ENCODE measurements around the gene C1orf159.
A peak's percentile ranks its signal among the peaks of the same experiment; 100 is the strongest.

Gene C1orf159

DNA sequence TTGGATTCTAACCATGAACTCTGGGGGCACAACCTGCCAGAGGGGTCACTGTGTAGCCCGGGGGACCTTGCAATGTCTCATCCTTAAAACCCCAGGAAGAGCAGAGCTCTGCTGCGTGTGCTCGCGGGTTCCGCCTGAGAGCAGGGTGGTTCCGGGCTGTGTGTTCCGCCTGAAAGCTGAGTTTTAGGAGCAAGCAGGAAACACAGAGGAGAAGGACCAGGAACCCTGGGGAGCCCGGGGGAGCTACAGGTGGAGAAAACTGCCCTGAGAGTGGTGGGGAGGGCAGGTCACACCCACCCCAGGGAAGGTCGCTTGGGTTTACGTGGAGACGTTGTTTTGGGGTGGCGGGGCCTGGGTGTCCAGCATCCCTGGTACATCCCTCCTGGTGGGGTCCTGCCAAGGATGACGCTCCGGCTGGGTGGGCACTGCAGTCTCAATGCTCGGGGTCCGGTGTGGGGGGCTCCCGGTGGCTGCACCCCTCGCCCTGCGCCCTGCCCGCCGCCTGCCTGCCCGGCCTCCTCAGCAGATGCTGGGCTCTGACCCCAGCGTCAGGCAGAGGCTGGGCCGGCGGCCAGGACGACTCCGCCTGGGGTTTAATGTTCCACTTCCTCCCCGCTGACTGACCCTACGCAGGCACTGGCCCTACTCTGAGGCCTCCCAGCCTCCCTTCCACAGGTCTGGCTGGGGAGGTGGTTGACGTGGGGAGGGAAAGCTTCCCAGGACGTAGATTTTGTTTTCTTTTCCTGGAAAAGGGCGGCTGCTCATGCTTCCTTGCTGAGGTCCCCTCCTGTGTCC lies 17.3 kb upstream of the C1orf159 start:
- H3K9ac ChIP-seq (ENCODE audit: low read length), result no peak overlapping the region
- no peak overlapping the region for H3K4ac ChIP-seq (ENCODE audit: low read depth in 1 of 2, low read length in 2 of 2)
- no peak overlapping the region for H4K91ac ChIP-seq (ENCODE audit: low read length)
- H2AFZ ChIP-seq (ENCODE audit: low read depth, low read length), result no peak overlapping the region
- no peak for DNase-seq
- no peak overlapping the region for H3K18ac ChIP-seq (ENCODE audit: low read depth in 1 of 2, low read length in 2 of 2)
- H3K36me3 ChIP-seq (ENCODE audit: control insufficient read depth in 1 of 2, insufficient read depth in 2 of 2, low read depth in 1 of 2, low read length in 2 of 2), result peaks cover 0 to 10% of the 10 kb centered on the region in 2 experiments
- no peak overlapping the region for H2BK15ac ChIP-seq (ENCODE audit: low read depth, poor library complexity, severe bottlenecking)
- no peak overlapping the region for H2BK5ac ChIP-seq (ENCODE audit: low read depth, low read length, poor library complexity, severe bottlenecking)
- no peak overlapping the region for H3K23ac ChIP-seq (ENCODE audit: low read length in 2 of 2)
- no peak overlapping the region for H3K4me2 ChIP-seq (ENCODE audit: low read length, poor library complexity, severe bottlenecking)
- 87% methylated on average over 29 of the region's 32 CpGs for WGBS
- no peak overlapping the region for H2BK120ac ChIP-seq (ENCODE audit: low read depth, low read length)
- H3K79me1 ChIP-seq (replicated peaks; ENCODE audit: low read length, poor library complexity, severe bottlenecking), result peaks cover 7% of the 10 kb centered on the region
- peaks cover 3 to 67% of the 10 kb centered on the region in 2 experiments for H3K27me3 ChIP-seq (ENCODE audit: control insufficient read depth in 1 of 2, insufficient read depth in 1 of 2, low read length in 2 of 2)
- H2BK12ac ChIP-seq (ENCODE audit: low read length in 2 of 2), result no peak overlapping the region
- H3K9me3 ChIP-seq (ENCODE audit: control insufficient read depth, low read length), result no peaks in the 10 kb centered on the region
- H4K8ac ChIP-seq (ENCODE audit: low read length), result no peak overlapping the region
- peak overlapping the region; percentile 72 for H2AK5ac ChIP-seq (ENCODE audit: low read length, severe bottlenecking)
- peak overlapping the region; percentile 45 for H3K27ac ChIP-seq (ENCODE audit: low read length, poor library complexity, severe bottlenecking)
- no peak overlapping the region for H3K4me3 ChIP-seq (ENCODE audit: insufficient read depth in 1 of 2, low read depth in 1 of 2, low read length in 2 of 2)
- H3K14ac ChIP-seq (ENCODE audit: low read length in 2 of 2), result no peak overlapping the region
- peaks cover 61% of the 10 kb centered on the region for H3K4me1 ChIP-seq (ENCODE audit: control insufficient read depth, insufficient read depth, low read depth, low read length)

DNA sequence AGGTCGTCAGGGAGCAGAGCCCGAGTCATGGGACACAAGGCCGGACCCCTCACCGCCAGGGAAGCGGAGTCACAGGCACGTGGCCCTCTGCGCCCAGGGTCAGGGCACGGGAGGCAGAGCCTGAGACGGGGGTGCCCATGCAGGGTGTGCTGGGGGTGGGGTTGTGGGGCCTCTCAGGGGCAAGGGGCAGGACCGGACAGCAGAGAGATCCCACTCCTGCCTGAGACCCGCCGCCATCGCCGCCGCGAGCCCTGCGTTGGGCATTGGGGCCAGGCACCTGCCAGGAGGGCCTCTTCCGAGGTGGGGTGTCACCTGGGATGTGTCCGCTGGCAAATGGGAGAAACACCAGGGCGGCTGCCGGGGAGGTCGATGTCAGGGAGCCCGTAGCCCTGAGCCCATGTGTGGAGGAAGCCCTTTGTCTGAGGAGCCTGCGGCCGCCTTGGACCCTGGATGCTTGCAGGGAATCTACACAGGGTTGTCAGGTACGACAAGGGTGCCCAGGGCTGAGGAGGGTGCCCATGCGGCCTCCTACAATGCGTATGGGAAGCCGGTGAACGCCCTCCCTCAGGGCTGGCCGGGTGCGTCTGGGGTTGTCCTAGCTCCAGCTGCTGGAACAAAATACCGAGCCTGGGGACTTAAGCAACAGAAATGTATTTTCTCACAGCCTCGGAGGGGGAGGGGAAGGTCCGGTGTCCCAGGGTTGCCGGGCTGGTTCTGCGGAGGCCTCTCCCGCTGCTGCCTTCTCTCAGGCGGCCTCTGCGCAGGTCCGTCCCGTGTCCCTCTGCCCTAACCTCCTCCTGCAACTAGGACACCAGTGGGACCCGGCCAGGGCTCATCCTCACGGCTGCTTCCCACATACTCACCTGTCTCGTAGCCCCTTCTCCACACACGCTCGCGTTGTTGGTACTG lies 16.4 kb upstream of the C1orf159 start:
- Histone ChIP-seq H3K4ac (ENCODE audit: low read depth in 1 of 2, low read length in 2 of 2) (no peak overlapping the region), H2BK5ac (ENCODE audit: low read depth, low read length, poor library complexity, severe bottlenecking) (no peak overlapping the region), H3K9ac (ENCODE audit: low read length) (no peak overlapping the region), H2AK5ac (ENCODE audit: low read length, severe bottlenecking) (peak overlapping the region; percentile 72), H2BK15ac (ENCODE audit: low read depth, poor library complexity, severe bottlenecking) (peak overlapping the region; percentile 13), H3K14ac (ENCODE audit: low read length in 2 of 2) (no peak overlapping the region), H2BK120ac (ENCODE audit: low read depth, low read length) (no peak overlapping the region), H3K79me1 (replicated peaks; ENCODE audit: low read length, poor library complexity, severe bottlenecking) (peaks cover 7% of the 10 kb centered on the region), H3K9me3 (ENCODE audit: control insufficient read depth, low read length) (no peaks in the 10 kb centered on the region), H3K23ac (ENCODE audit: low read length in 2 of 2) (no peak overlapping the region), H3K4me2 (ENCODE audit: low read length, poor library complexity, severe bottlenecking) (no peak overlapping the region), H2BK12ac (ENCODE audit: low read length in 2 of 2) (no peak overlapping the region), H3K27ac (ENCODE audit: low read length, poor library complexity, severe bottlenecking) (no peak overlapping the region), H2AFZ (ENCODE audit: low read depth, low read length) (no peak overlapping the region), H3K4me1 (ENCODE audit: control insufficient read depth, insufficient read depth, low read depth, low read length) (peaks cover 68% of the 10 kb centered on the region), H3K27me3 (ENCODE audit: control insufficient read depth in 1 of 2, insufficient read depth in 1 of 2, low read length in 2 of 2) (peaks cover 0 to 66% of the 10 kb centered on the region in 2 experiments), H3K36me3 (ENCODE audit: control insufficient read depth in 1 of 2, insufficient read depth in 2 of 2, low read depth in 1 of 2, low read length in 2 of 2) (peaks cover 0 to 10% of the 10 kb centered on the region in 2 experiments), H3K4me3 (ENCODE audit: insufficient read depth in 1 of 2, low read depth in 1 of 2, low read length in 2 of 2) (peak overlapping the region in 1 of 2 experiments; percentile 16), H4K91ac (ENCODE audit: low read length) (no peak overlapping the region), H3K18ac (ENCODE audit: low read depth in 1 of 2, low read length in 2 of 2) (no peak overlapping the region), H4K8ac (ENCODE audit: low read length) (no peak overlapping the region)
- 91% methylated on average over 48 of the region's 48 CpGs for WGBS
- no peak for DNase-seq

DNA sequence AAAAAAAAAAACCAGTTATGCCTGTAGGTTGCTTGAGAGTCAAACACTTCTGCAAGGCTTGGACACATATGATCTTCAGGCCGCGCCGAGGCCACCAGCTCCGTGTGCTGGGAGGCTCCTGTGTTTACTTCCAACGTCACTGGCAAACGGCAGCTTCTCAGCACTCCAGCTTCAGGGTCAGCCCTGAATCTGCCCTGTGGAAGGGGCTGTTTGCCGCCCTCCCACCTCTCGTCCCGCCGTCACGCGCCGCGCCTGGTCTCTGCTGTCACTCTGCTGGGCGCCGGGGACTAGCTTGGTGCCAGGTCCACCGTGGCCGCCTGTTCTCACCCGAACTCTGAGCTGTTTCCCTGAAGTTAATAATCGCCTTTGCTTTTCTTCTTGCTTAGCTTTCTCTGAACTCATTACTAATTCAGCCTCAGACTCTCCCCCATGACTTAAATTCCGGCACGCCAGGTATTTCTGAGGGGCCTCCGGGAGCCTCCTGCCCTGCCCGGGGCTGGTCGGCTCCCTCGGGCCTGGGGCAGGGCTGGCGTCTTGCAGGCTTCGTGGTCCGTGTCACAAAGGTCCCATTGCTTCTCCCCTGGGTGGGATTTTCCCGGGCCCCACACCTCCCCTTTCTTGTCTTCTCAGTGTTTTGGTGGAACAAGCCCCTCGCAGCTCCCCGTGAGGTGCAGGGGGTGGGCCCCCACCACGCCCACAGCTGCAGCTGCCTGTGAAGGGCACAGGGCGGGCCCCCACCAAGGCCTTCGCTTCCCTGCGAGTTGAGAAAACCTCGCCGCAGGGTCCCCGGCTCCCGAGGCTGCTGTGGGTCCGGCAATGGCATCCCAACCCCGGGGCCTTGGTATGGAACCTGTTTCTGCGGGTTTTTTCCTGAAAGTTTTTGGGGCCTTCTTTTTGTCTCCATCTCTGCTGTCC lies 14.6 kb upstream of the C1orf159 start:
- Histone ChIP-seq H3K9me3 (ENCODE audit: control insufficient read depth, low read length) (no peaks in the 10 kb centered on the region), H3K18ac (ENCODE audit: low read depth in 1 of 2, low read length in 2 of 2) (no peak overlapping the region), H2BK5ac (ENCODE audit: low read depth, low read length, poor library complexity, severe bottlenecking) (peak overlapping the region; percentile 1), H2AFZ (ENCODE audit: low read depth, low read length) (no peak overlapping the region), H2AK5ac (ENCODE audit: low read length, severe bottlenecking) (peak overlapping the region; percentile 88), H3K4me1 (ENCODE audit: control insufficient read depth, insufficient read depth, low read depth, low read length) (peaks cover 61% of the 10 kb centered on the region), H3K14ac (ENCODE audit: low read length in 2 of 2) (no peak overlapping the region), H2BK15ac (ENCODE audit: low read depth, poor library complexity, severe bottlenecking) (no peak overlapping the region), H2BK12ac (ENCODE audit: low read length in 2 of 2) (no peak overlapping the region), H3K27me3 (ENCODE audit: control insufficient read depth in 1 of 2, insufficient read depth in 1 of 2, low read length in 2 of 2) (peaks cover 0 to 53% of the 10 kb centered on the region in 2 experiments), H3K36me3 (ENCODE audit: control insufficient read depth in 1 of 2, insufficient read depth in 2 of 2, low read depth in 1 of 2, low read length in 2 of 2) (peaks cover 0 to 10% of the 10 kb centered on the region in 2 experiments), H4K91ac (ENCODE audit: low read length) (no peak overlapping the region), H3K27ac (ENCODE audit: low read length, poor library complexity, severe bottlenecking) (peak overlapping the region; percentile 46), H2BK120ac (ENCODE audit: low read depth, low read length) (no peak overlapping the region), H4K8ac (ENCODE audit: low read length) (no peak overlapping the region), H3K4ac (ENCODE audit: low read depth in 1 of 2, low read length in 2 of 2) (no peak overlapping the region), H3K23ac (ENCODE audit: low read length in 2 of 2) (no peak overlapping the region), H3K79me1 (replicated peaks; ENCODE audit: low read length, poor library complexity, severe bottlenecking) (peaks cover 7% of the 10 kb centered on the region), H3K9ac (ENCODE audit: low read length) (no peak overlapping the region), H3K4me3 (ENCODE audit: insufficient read depth in 1 of 2, low read depth in 1 of 2, low read length in 2 of 2) (no peak overlapping the region), H3K4me2 (ENCODE audit: low read length, poor library complexity, severe bottlenecking) (peak overlapping the region; percentile 46)
- WGBS, result 88% methylated on average over 43 of the region's 43 CpGs
- no peak for DNase-seq
